Liver (tissue), 9 donors: ENCODE results near the gene TRAFD1. TPM values are rescaled to one million over a fixed set of nuclear protein-coding genes. Genes with fewer than 3 reads are reported as not detected.

Source experiments
- DNase-seq: peaks from one replicate; pipeline ENCODE4 v3.0.0-alpha.2; 2017; ENCODE audit warnings: low spot score
- H3K27ac ChIP-seq, 2 donors: one replicate each; pipeline ENCODE4 v1.7.0; 2013; ENCODE audit warnings: inconsistent platforms in 2 of 2, low read length in 2 of 2, control low read depth in 1 of 2, low read depth in 1 of 2, mild to moderate bottlenecking in 1 of 2
- H3K27me3 ChIP-seq, 4 donors: one replicate each; pipeline versions ENCODE4 v1.6.1 to v1.7.0; 2013; ENCODE audit warnings: low read length in 3 of 4, inconsistent platforms in 1 of 4, mild to moderate bottlenecking in 1 of 4, moderate library complexity in 1 of 4; ENCODE audit not compliant: control insufficient read depth in 4 of 4, insufficient read depth in 4 of 4
- H3K36me3 ChIP-seq, 4 donors: one replicate each; pipeline versions ENCODE4 v1.6.1 to v1.7.0; 2013; ENCODE audit warnings: low read length in 3 of 4, mild to moderate bottlenecking in 3 of 4, low read depth in 1 of 4, moderate library complexity in 1 of 4; ENCODE audit not compliant: control insufficient read depth in 4 of 4, insufficient read depth in 3 of 4
- H3K4me1 ChIP-seq, 4 donors: one replicate each; pipeline versions ENCODE4 v1.6.1 to v1.7.0; 2013; ENCODE audit warnings: low read length in 3 of 4, mild to moderate bottlenecking in 3 of 4, moderate library complexity in 1 of 4; ENCODE audit not compliant: control insufficient read depth in 4 of 4, insufficient read depth in 4 of 4
- H3K4me3 ChIP-seq, 3 donors: one replicate each; pipeline versions ENCODE4 v1.6.1 to v1.7.0; 2013; ENCODE audit warnings: low read length in 3 of 3, control low read depth in 1 of 3, low read depth in 1 of 3, mild to moderate bottlenecking in 1 of 3
- H3K9ac ChIP-seq, 2 donors: one replicate each; pipeline ENCODE4 v1.7.0; 2013; ENCODE audit warnings: low read length in 2 of 2, mild to moderate bottlenecking in 2 of 2, moderate library complexity in 2 of 2, control low read depth in 1 of 2, low read depth in 1 of 2
- H3K9me3 ChIP-seq, 4 donors: one replicate each; pipeline versions ENCODE4 v1.6.1 to v1.7.0; 2013; ENCODE audit warnings: low read length in 3 of 4; ENCODE audit not compliant: control insufficient read depth in 4 of 4
- CTCF ChIP-seq: fragments of 150-350 bp; IDR thresholded peaks from 2 replicates; pipeline ENCODE4 v1.5.1; 2017; ENCODE audit warnings: improper control_type of control experiment, low read depth, low read length; ENCODE audit not compliant: missing input control
- EGR1 ChIP-seq, 2 donors: IDR thresholded peaks; 2 replicates each; pipeline ENCODE4 v1.6.1; 2016 to 2018; ENCODE audit warnings: antibody characterized with exemption in 2 of 2, low read depth in 2 of 2
- FOXA1 ChIP-seq: IDR thresholded peaks from 2 replicates; pipeline ENCODE4 v1.6.1; 2016; ENCODE audit warnings: antibody characterized with exemption
- FOXA2 ChIP-seq: IDR thresholded peaks from 2 replicates; pipeline ENCODE4 v1.6.1; 2016; ENCODE audit warnings: antibody characterized with exemption
- GABPA ChIP-seq, 2 donors: IDR thresholded peaks in 1 of 2; conservative IDR thresholded peaks in 1 of 2; 2 replicates each; pipeline ENCODE4 v1.6.1; 2016; ENCODE audit warnings: antibody characterized with exemption in 2 of 2, mild to moderate bottlenecking in 1 of 2, moderate library complexity in 1 of 2
- HNF4A ChIP-seq, 2 donors: conservative IDR thresholded peaks; 2 replicates each; pipeline ENCODE4 v1.6.1; 2016; ENCODE audit warnings: antibody characterized with exemption in 2 of 2, mild to moderate bottlenecking in 2 of 2
- JUND ChIP-seq, 2 donors: IDR thresholded peaks; 2 replicates each; pipeline ENCODE4 v1.6.1; 2016; ENCODE audit warnings: antibody characterized with exemption in 2 of 2
- NR2F2 ChIP-seq: IDR thresholded peaks from 2 replicates; pipeline ENCODE4 v1.6.1; 2016; ENCODE audit warnings: antibody characterized with exemption
- RAD21 ChIP-seq, 2 donors: IDR thresholded peaks; 2 replicates each; pipeline ENCODE4 v1.6.1; 2016; ENCODE audit warnings: antibody characterized with exemption in 2 of 2, mild to moderate bottlenecking in 2 of 2
- REST ChIP-seq: IDR thresholded peaks from 2 replicates; pipeline ENCODE4 v1.6.1; 2016; ENCODE audit warnings: antibody characterized with exemption, mild to moderate bottlenecking
- RXRA ChIP-seq, 2 donors: IDR thresholded peaks; 2 replicates each; pipeline ENCODE4 v1.6.1; 2017 to 2018; ENCODE audit warnings: antibody characterized with exemption in 2 of 2, mild to moderate bottlenecking in 1 of 2
- SP1 ChIP-seq: IDR thresholded peaks from 2 replicates; pipeline ENCODE4 v1.6.1; 2018; ENCODE audit warnings: antibody characterized with exemption, mild to moderate bottlenecking
- TAF1 ChIP-seq: conservative IDR thresholded peaks from 2 replicates; pipeline ENCODE4 v1.6.1; 2016; ENCODE audit warnings: antibody characterized with exemption, mild to moderate bottlenecking
- YY1 ChIP-seq: IDR thresholded peaks from 2 replicates; pipeline ENCODE4 v1.6.1; 2016; ENCODE audit warnings: antibody characterized with exemption, mild to moderate bottlenecking
- ZBTB33 ChIP-seq: IDR thresholded peaks from 2 replicates; pipeline ENCODE4 v1.6.1; 2016; ENCODE audit warnings: antibody characterized with exemption
- WGBS: extraction: QIAGEN DNeasy Blood & Tissue Kit; methylation state at CpG from one replicate; pipeline ENCODE4 v1.1.7; 2013; 5-methylcytosine and 5-hydroxymethylcytosine counted together
- polyA plus RNA-seq, 2 donors: library from polyadenylated mRNA; stranded (reverse) in 1 of 2; unstranded in 1 of 2; fragments of 200-250 nt in 1 of 2; fragments of >200 nt in 1 of 2; fragmentation: Nextera tagmentation in 1 of 2; extraction: Ambion mirVana in 1 of 2; gene quantifications; one replicate each; pipeline versions ENCODE4 v1.2.1 to v1.2.3, GENCODE V29; 2013 to 2015
- total RNA-seq, 2 donors: library from RNA; depleted of rRNA; stranded (reverse); fragments of >200 nt; gene quantifications; one replicate each; pipeline ENCODE4 v1.2.3, GENCODE V29; 2014
- TF ChIP-seq, protein P1 (sequence below): IDR thresholded peaks from 2 replicates; pipeline ENCODE4 v1.6.1; 2016; ENCODE audit warnings: antibody characterized with exemption
- TF ChIP-seq, protein P2 (sequence below): IDR thresholded peaks from 2 replicates; pipeline ENCODE4 v1.6.1; 2016; ENCODE audit warnings: antibody characterized with exemption
- donor health status: healthy.
- donor health status: healthy.
- donor health status: healthy.
- donor health status: healthy.
- donor health status: healthy.

TRAFD1 gene
- total and polyA plus RNA-seq, 4 donors: 7.0 to 19.3 (median 13.2) TPM

GRCh38 chr12:112087055-112087850 is 38.1 kb upstream of the TRAFD1 start (continued):
- no peak for TF ChIP-seq REST
- TF ChIP-seq, protein P1, sequence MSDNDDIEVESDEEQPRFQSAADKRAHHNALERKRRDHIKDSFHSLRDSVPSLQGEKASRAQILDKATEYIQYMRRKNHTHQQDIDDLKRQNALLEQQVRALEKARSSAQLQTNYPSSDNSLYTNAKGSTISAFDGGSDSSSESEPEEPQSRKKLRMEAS: no peak
- no peak for TF ChIP-seq TAF1

- no peaks in the 10 kb centered on the region for H3K27me3 ChIP-seq
- H3K9me3 ChIP-seq: no peaks in the 10 kb centered on the region
- H3K27ac ChIP-seq: no peak overlapping the region
- H3K9ac ChIP-seq: no peak overlapping the region
- H3K4me1 ChIP-seq: no peaks in the 10 kb centered on the region
- no peak overlapping the region for H3K4me3 ChIP-seq
- TF ChIP-seq, protein P2, sequence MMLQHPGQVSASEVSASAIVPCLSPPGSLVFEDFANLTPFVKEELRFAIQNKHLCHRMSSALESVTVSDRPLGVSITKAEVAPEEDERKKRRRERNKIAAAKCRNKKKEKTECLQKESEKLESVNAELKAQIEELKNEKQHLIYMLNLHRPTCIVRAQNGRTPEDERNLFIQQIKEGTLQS: no peak
- TF ChIP-seq FOXA1 (no peak), TAF1 (no peak), EGR1 (IDR thresholded peaks at IDR 0.05; ENCODE audit: low read depth in 2 of 2) (no peak), FOXA2 (no peak), ZBTB33 (no peak), YY1 (no peak), SP1 (no peak)
- TF ChIP-seq, protein P1: no peak
- no peak for DNase-seq
- WGBS: 96% methylated on average over 1 of the region's 1 CpG
- peaks cover 10 to 42% (median 28%) of the 10 kb centered on the region in 4 donors for H3K36me3 ChIP-seq
Observed at GRCh38 chr12:112087851-112088250, 37.5 kb upstream of the TRAFD1 start.

GRCh38 chr12:112091563-112091962 is 33.8 kb upstream of the TRAFD1 start:
- 97% methylated on average over 3 of the region's 3 CpGs for WGBS
- H3K36me3 ChIP-seq: peaks cover 9 to 34% (median 22%) of the 10 kb centered on the region in 4 donors
- DNase-seq: no peak
- TF ChIP-seq, protein P2: no peak
- TF ChIP-seq HNF4A (conservative IDR thresholded peaks at IDR 0.05) (no peak), JUND (IDR thresholded peaks at IDR 0.05) (no peak), REST (no peak), NR2F2 (no peak), RAD21 (IDR thresholded peaks at IDR 0.05) (no peak), TAF1 (no peak), SP1 (no peak), YY1 (no peak), GABPA (IDR thresholded peaks at IDR 0.05 in 1 of 2, conservative IDR thresholded peaks at IDR 0.05 in 1 of 2) (no peak), CTCF (no peak), RXRA (IDR thresholded peaks at IDR 0.05) (no peak)

More at GRCh38 chr12:112091563-112091962, 33.8 kb upstream of the TRAFD1 start:
- H3K4me1 ChIP-seq: no peaks in the 10 kb centered on the region
- H3K4me3 ChIP-seq: no peak overlapping the region
- H3K9me3 ChIP-seq: no peaks in the 10 kb centered on the region
- H3K27ac ChIP-seq: no peak overlapping the region
- H3K9ac ChIP-seq: no peak overlapping the region
- H3K27me3 ChIP-seq: no peaks in the 10 kb centered on the region
